ENCODE measurements around the gene TK1. TPM values are rescaled to one million over a fixed set of nuclear protein-coding genes. Genes with fewer than 3 reads are reported as not detected.

TK1 gene
- total and polyA plus RNA-seq, 7 experiments from 2014 or later: 0.20 to 57.7 (median 0.29) TPM; not detected in 2

DNA sequence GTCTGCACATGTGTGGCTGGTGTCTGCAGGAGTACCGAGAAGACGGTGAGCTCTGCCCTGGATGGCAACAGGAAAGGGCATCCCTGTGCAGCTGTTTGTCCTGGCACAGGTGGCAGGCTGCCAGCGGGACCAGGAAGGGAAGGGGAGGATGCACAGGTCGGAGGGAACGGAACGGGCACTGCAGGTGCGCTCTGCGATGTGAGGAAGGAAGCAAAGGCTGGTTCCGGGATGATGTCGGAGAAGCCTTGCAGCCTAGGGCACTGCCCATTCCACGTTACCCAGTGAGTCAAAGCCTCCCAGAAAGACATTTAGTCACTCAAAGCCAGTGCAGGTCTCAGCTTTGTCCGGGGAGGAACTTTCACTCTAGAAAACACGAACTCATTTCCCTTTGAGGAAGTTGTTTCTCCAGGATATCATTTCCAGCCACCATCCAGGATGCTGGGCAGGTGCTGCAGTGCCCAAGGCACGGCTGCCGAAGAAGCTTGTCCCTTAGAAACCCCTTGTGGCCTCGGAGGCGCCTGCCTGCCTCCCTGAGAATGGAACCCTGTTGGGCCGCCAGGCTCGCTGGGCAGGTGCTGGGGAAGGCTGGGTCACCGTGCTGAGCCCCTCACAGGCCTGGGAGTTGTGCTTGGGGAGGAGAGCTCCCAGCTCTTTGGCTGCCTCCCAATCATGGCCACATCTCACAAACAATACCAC is 40.1 kb upstream of the TK1 start:
- ChIA-PET POLR2A (no interaction called here), CTCF (no interaction called here)
- DNase-seq: no peak

DNA sequence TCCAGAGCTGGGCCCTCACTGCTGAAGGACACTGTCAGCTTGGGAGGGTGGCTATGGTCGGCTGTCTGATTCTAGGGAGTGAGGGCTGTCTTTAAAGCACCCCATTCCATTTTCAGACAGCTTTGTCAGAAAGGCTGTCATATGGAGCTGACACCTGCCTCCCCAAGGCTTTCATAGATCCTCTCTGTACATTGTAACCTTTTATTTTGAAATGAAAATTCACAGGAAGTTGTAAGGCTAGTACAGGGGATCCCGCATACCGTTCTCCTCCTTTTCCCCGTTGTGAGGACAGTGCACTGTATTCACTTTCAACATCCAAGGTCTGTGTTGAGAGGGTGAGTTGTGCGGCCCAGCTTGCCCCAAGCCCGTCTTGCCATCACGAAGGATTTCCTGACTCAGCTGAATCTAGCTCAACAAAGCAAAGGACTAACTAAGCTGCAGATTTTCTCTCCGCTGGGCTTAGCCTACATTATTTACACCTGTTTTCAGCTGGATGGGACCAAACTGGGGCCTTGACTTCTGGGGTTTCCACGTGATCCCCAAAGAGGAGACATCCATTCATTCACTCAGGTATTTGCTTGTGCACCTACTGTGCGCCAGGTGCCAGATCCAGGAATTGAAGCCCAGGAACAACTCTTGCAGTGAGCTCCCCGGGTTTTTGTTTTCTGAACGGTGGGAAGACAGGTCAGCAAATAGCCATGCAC is 39.4 kb upstream of the TK1 start:
- POLR2A ChIA-PET: interaction anchor here (0.7 to 0.8 kb wide), 2 partner anchors 177 to 461 kb away, joined by 3 read pairs; no protein-coding TSS in a partner anchor
- peak overlapping the region in 3 of 10 donors; percentile 21 to 45 (median 24) for H3K4me3 Mint-ChIP-seq

More for the DNA sequence above, 40.1 kb upstream of the TK1 start:
- H3K4me1 Mint-ChIP-seq: peaks cover 1 to 22% (median 13%) of the 10 kb centered on the region in 7 donors
- ATAC-seq: peak; percentile 74
- intact Hi-C loops (cut with micrococcal nuclease): no loop called here
- Histone ChIP-seq H3K4me3 (ENCODE audit: low read length) (no peak overlapping the region), H3K27me3 (ENCODE audit: control insufficient read depth in 2 of 2, insufficient read depth in 2 of 2, low read length in 2 of 2) (peaks cover 4 to 9% of the 10 kb centered on the region in 2 donors), H3K4me1 (ENCODE audit: control insufficient read depth in 2 of 2, insufficient read depth in 2 of 2, low read length in 2 of 2) (peaks cover 0 to 10% of the 10 kb centered on the region in 2 donors), H3K9me3 (ENCODE audit: control insufficient read depth in 2 of 3, low read length in 3 of 3) (no peaks in the 10 kb centered on the region), H3K27ac (ENCODE audit: low read depth, low read length) (no peak overlapping the region), H3K36me3 (ENCODE audit: control insufficient read depth in 2 of 3, insufficient read depth in 3 of 3, low read length in 3 of 3) (no peaks in the 10 kb centered on the region)
- no peak overlapping the region for H3K27ac Mint-ChIP-seq
- peak overlapping the region in 3 of 10 donors; percentile 21 to 45 (median 24) for H3K4me3 Mint-ChIP-seq
- H3K27me3 Mint-ChIP-seq: peaks cover 5 to 31% (median 16%) of the 10 kb centered on the region in 5 donors
- no peaks in the 10 kb centered on the region for H3K9me3 Mint-ChIP-seq
- H3K36me3 Mint-ChIP-seq: peaks cover 0 to 4% (median 0%) of the 10 kb centered on the region in 5 donors

DNA sequence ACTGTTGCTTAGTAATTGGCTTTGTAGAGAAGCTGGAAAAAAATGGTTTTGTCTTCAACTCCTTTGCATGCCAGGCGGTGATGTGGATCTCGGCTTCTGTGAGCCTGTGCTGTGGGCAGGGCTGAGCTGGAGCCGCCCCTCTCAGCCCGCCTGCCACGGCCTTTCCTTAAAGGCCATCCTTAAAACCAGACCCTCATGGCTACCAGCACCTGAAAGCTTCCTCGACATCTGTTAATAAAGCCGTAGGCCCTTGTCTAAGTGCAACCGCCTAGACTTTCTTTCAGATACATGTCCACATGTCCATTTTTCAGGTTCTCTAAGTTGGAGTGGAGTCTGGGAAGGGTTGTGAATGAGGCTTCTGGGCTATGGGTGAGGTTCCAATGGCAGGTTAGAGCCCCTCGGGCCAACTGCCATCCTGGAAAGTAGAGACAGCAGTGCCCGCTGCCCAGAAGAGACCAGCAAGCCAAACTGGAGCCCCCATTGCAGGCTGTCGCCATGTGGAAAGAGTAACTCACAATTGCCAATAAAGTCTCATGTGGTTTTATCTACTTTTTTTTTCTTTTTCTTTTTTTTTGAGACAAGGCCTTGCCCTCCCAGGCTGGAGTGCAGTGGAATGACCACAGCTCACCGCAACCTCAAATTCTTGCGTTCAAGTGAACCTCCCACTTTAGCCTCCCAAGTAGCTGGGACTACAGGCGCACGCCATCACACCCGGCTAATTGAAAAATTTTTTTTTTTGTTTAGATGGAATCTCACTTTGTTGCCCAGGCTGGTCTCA is 38.4 kb upstream of the TK1 start:
- H3K27me3 ChIP-seq (ENCODE audit: control insufficient read depth in 2 of 2, insufficient read depth in 2 of 2, low read length in 2 of 2): no peaks in the 10 kb centered on the region
- H3K27ac Mint-ChIP-seq: peak overlapping the region in 1 of 9 donors; percentile 19
- no peaks in the 10 kb centered on the region for H3K9me3 Mint-ChIP-seq
- DNase-seq (no peak), ATAC-seq (no peak)
- ChIA-PET CTCF (no interaction called here), POLR2A (interaction anchor here (0.7 to 1.2 kb wide), 4 partner anchors 38 to 460 kb away, joined by 3 to 4 read pairs (median 3); no protein-coding TSS in a partner anchor)
- H3K27ac ChIP-seq (ENCODE audit: low read depth, low read length): no peak overlapping the region
- H3K4me1 ChIP-seq (ENCODE audit: control insufficient read depth in 2 of 2, insufficient read depth in 2 of 2, low read length in 2 of 2): peaks cover 0 to 10% of the 10 kb centered on the region in 2 donors
- intact Hi-C loops (cut with micrococcal nuclease): no loop called here
- H3K36me3 ChIP-seq (ENCODE audit: control insufficient read depth in 2 of 3, insufficient read depth in 3 of 3, low read length in 3 of 3): no peaks in the 10 kb centered on the region
- H3K36me3 Mint-ChIP-seq: peaks cover 0 to 3% (median 0%) of the 10 kb centered on the region in 5 donors
- peaks cover 1 to 22% (median 13%) of the 10 kb centered on the region in 7 donors for H3K4me1 Mint-ChIP-seq
- H3K27me3 Mint-ChIP-seq: peaks cover 0 to 18% (median 5%) of the 10 kb centered on the region in 5 donors
- H3K4me3 Mint-ChIP-seq: no peak overlapping the region
- no peaks in the 10 kb centered on the region for H3K9me3 ChIP-seq (ENCODE audit: control insufficient read depth in 2 of 3, low read length in 3 of 3)
- H3K4me3 ChIP-seq (ENCODE audit: low read length): no peak overlapping the region

More for the DNA sequence above, 39.4 kb upstream of the TK1 start:
- peaks cover 1 to 22% (median 13%) of the 10 kb centered on the region in 7 donors for H3K4me1 Mint-ChIP-seq
- DNase-seq: no peak
- CTCF ChIA-PET: interaction anchor here (0.6 kb wide), 1 partner anchor 1950 kb away, joined by 3 read pairs; no protein-coding TSS in a partner anchor
- H3K9me3 ChIP-seq (ENCODE audit: control insufficient read depth in 2 of 3, low read length in 3 of 3): no peaks in the 10 kb centered on the region
- H3K36me3 Mint-ChIP-seq: peaks cover 0 to 4% (median 0%) of the 10 kb centered on the region in 5 donors
- H3K4me3 ChIP-seq (ENCODE audit: low read length): no peak overlapping the region
- no peak overlapping the region for H3K27ac ChIP-seq (ENCODE audit: low read depth, low read length)
- no peak for ATAC-seq
- no peak overlapping the region for H3K27ac Mint-ChIP-seq
- peaks cover 4 to 8% of the 10 kb centered on the region in 2 donors for H3K27me3 ChIP-seq (ENCODE audit: control insufficient read depth in 2 of 2, insufficient read depth in 2 of 2, low read length in 2 of 2)
- intact Hi-C loops (cut with micrococcal nuclease): no loop called here
- H3K9me3 Mint-ChIP-seq: no peaks in the 10 kb centered on the region
- H3K36me3 ChIP-seq (ENCODE audit: control insufficient read depth in 2 of 3, insufficient read depth in 3 of 3, low read length in 3 of 3): no peaks in the 10 kb centered on the region
- peaks cover 5 to 27% (median 14%) of the 10 kb centered on the region in 5 donors for H3K27me3 Mint-ChIP-seq
- peaks cover 0 to 10% of the 10 kb centered on the region in 2 donors for H3K4me1 ChIP-seq (ENCODE audit: control insufficient read depth in 2 of 2, insufficient read depth in 2 of 2, low read length in 2 of 2)

DNA sequence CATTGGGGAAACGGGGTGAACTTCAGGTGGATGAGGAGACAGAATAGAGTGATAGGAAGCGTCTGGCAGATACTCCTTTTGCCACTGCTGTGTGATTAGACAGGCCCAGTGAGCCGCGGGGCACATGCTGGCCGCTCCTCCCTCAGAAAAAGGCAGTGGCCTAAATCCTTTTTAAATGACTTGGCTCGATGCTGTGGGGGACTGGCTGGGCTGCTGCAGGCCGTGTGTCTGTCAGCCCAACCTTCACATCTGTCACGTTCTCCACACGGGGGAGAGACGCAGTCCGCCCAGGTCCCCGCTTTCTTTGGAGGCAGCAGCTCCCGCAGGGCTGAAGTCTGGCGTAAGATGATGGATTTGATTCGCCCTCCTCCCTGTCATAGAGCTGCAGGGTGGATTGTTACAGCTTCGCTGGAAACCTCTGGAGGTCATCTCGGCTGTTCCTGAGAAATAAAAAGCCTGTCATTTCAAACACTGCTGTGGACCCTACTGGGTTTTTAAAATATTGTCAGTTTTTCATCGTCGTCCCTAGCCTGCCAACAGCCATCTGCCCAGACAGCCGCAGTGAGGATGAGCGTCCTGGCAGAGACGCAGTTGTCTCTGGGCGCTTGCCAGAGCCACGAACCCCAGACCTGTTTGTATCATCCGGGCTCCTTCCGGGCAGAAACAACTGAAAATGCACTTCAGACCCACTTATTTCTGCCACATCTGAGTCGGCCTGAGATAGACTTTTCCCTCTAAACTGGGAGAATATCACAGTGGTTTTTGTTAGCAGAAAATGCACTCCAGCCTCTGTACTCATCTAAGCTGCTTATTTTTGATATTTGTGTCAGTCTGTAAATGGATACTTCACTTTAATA is 37.6 kb upstream of the TK1 start:
- Histone ChIP-seq H3K27ac (ENCODE audit: low read depth, low read length) (no peak overlapping the region), H3K4me1 (ENCODE audit: control insufficient read depth in 2 of 2, insufficient read depth in 2 of 2, low read length in 2 of 2) (peaks cover 0 to 10% of the 10 kb centered on the region in 2 donors), H3K36me3 (ENCODE audit: control insufficient read depth in 2 of 3, insufficient read depth in 3 of 3, low read length in 3 of 3) (no peaks in the 10 kb centered on the region), H3K27me3 (ENCODE audit: control insufficient read depth in 2 of 2, insufficient read depth in 2 of 2, low read length in 2 of 2) (no peaks in the 10 kb centered on the region), H3K4me3 (ENCODE audit: low read length) (no peak overlapping the region), H3K9me3 (ENCODE audit: control insufficient read depth in 2 of 3, low read length in 3 of 3) (no peaks in the 10 kb centered on the region)
- Mint-ChIP-seq H3K36me3 (peaks cover 0 to 8% (median 0%) of the 10 kb centered on the region in 5 donors), H3K4me1 (peaks cover 1 to 22% (median 13%) of the 10 kb centered on the region in 7 donors), H3K27me3 (peaks cover 0 to 13% (median 5%) of the 10 kb centered on the region in 5 donors), H3K4me3 (no peak overlapping the region), H3K27ac (peak overlapping the region in 3 of 9 donors; percentile 54 to 65 (median 57)), H3K9me3 (no peaks in the 10 kb centered on the region)
- POLR2A ChIA-PET: interaction anchor here (1.2 to 1.4 kb wide), 2 partner anchors 10 to 39 kb away, joined by 3 read pairs; no protein-coding TSS in a partner anchor
- ATAC-seq: no peak
- no peak for DNase-seq
- CTCF ChIA-PET: no interaction called here
- intact Hi-C loops (cut with micrococcal nuclease): no loop called here

DNA sequence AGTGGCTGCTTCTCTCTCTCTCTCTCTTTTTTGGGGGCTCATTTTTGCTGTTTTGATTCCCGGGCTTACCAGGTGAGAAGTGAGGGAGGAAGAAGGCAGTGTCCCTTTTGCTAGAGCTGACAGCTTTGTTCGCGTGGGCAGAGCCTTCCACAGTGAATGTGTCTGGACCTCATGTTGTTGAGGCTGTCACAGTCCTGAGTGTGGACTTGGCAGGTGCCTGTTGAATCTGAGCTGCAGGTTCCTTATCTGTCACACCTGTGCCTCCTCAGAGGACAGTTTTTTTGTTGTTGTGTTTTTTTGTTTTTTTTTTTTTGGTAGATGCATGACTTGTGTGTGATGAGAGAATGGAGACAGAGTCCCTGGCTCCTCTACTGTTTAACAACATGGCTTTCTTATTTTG is 36.9 kb upstream of the TK1 start:
- Mint-ChIP-seq H3K4me3 (no peak overlapping the region), H3K9me3 (no peaks in the 10 kb centered on the region), H3K27me3 (peaks cover 0 to 7% (median 5%) of the 10 kb centered on the region in 5 donors), H3K27ac (peak overlapping the region in 5 of 9 donors; percentile 54 to 73 (median 57)), H3K4me1 (peaks cover 1 to 22% (median 16%) of the 10 kb centered on the region in 7 donors), H3K36me3 (peaks cover 0 to 10% (median 0%) of the 10 kb centered on the region in 5 donors)
- peaks cover 0 to 10% of the 10 kb centered on the region in 2 donors for H3K4me1 ChIP-seq (ENCODE audit: control insufficient read depth in 2 of 2, insufficient read depth in 2 of 2, low read length in 2 of 2)
- no peak overlapping the region for H3K4me3 ChIP-seq (ENCODE audit: low read length)
- DNase-seq (no peak), ATAC-seq (no peak)
- no peaks in the 10 kb centered on the region for H3K36me3 ChIP-seq (ENCODE audit: control insufficient read depth in 2 of 3, insufficient read depth in 3 of 3, low read length in 3 of 3)
- H3K27ac ChIP-seq (ENCODE audit: low read depth, low read length): no peak overlapping the region
- ChIA-PET CTCF (interaction anchor here (1.6 kb wide), 1 partner anchor 27 kb away, joined by 5 read pairs; no protein-coding TSS in a partner anchor), POLR2A (interaction anchor here (0.7 to 1.4 kb wide), 4 partner anchors 9 to 103 kb away, joined by 3 to 4 read pairs (median 3); no protein-coding TSS in a partner anchor)
- no peaks in the 10 kb centered on the region for H3K27me3 ChIP-seq (ENCODE audit: control insufficient read depth in 2 of 2, insufficient read depth in 2 of 2, low read length in 2 of 2)
- intact Hi-C loops (cut with micrococcal nuclease): no loop called here
- no peaks in the 10 kb centered on the region for H3K9me3 ChIP-seq (ENCODE audit: control insufficient read depth in 2 of 3, low read length in 3 of 3)

Data from naive thymus-derived CD4-positive, alpha-beta T cell (primary cell).